ENCODE data around the gene ASNSD1.
A peak's percentile ranks its signal among the peaks of the same experiment; 100 is the strongest.
"Not testable (repeated sequence)": the region's sequence is repeated elsewhere in the genome, so short reads cannot be mapped to it uniquely, and the experiment has no call there.

Gene ASNSD1

DNA sequence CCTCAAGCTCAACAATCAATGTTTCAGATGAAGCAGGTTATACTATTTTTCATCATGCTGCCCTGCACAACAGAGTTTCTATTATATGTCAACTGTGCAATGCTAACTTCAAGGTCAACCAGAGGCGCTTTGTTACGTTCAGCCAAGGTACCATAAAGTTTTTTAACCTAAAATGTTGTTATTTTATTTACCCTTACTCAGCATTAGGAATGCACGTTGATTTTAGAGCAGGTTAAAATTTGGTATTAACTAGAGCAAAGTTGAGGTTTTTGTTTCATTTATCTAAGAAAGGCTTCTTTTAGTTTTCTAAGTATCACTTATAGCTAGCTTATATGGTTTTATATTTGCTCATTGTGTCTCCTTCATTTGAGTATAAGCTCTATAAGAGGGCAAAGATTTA lies 35.0 kb downstream of the ASNSD1 start:
- DNase-seq: no peak

DNA sequence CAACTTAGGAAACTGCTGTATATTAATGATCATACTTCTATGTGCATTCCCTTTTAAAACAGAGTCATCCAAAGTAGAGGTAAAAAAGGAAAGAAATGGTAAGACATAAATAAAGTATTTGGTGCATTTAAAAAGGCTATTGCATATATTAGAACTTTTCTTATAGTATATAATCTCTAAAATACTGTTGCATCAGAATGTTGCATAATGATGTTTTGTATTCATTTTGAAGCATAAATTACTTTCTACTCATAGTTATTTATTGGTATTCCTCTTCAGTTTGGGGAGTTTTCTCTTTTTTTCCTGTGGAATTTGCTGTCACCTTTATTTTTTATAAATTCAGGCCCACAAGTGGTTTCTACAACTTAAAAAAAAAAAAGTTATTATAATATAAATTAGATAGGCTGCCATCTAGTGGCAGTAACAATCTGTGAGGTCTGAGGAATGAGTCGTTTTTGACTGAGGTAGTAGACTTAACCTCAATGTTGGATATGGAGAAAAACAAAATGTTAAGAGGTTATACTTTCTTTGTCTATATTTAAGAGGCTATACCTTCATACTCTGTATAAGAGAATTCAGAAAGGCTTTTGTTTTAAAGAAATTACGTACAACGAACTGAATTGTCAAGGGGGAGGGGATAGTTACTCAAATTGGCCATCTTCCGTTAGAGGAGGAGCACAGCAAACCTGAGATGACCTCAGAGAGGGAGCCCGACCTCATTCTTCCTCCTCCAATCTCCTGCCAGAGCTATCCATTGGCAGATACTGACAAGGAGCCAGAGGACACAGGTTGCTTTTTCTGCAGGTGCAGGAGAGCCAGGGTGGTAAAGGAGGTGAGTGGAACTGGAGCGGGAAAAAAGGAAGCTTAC lies 37.0 kb downstream of the ASNSD1 start:
- peak; percentile 42 for DNase-seq

DNA sequence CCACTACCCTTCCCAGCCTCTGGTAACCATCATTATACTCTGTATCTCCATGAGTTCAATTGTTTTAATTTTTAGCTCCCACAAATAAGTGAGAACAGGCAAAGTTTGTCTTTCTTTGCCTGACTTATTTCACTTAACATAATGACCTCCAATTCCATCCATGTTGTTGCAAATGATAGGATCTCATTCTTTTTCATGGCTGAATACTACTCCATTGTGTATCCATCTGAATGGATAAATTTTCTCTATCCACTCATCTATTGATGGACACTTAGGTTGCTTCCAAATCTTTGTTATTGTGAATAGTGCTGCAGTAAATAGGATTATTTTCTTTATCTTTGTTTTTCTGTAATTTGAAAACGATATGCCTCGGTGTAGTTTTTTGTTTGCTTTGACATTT lies 39.4 kb downstream of the ASNSD1 start:
- DNase-seq: no peak

DNA sequence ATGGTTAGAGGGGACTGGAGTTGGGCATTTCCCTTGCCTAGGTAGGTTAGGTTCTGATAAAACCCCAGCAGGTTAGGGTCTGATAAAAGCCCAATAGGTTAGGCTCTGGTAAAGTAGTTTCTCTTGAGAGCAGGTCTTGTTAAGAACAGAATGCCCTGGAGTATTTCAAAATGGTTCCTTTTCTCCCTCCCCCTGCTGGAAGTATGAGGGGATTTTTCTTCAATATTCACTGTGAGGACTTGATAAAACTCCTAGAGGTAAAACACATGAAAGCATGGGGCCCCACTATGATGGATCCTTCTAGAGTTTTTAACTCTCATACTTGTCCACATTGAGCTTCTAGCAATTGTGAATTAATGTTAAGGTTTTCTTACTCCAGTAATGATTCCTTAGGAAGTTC lies 40.8 kb downstream of the ASNSD1 start:
- DNase-seq: no peak

DNA sequence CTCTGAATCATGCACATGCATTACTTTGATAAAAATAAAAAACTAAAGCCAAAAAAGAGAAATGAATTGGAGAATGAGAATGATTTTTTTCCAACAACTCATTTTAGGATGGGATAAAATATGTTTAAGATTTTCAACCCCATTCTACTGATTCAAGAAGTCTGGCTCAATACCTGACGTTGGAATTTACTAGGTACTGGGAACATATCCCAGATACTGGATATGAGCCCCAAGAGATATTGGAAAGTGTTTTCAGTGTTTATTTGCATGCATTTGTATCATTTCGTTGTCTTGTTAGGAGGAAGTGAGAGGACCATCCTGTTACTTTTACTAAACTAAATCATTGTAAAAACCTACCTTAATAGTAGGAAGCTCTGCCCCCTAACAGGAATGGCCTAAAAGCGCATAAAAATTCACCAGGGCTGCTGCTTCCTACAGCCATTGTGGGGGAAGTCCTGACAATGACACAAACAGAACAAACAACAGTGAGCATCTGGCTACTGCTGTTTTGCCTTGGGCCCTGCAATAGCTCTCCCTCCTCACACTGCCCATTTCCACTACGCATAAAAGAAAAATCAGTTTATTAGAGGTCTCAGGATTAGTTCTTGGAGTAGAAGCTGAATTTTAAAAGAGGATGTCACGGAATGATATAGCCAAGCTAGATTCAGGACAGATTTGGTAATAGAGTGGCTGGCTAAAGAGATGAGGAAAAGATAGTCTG lies 48.4 kb downstream of the ASNSD1 start:
- no peak for DNase-seq

DNA sequence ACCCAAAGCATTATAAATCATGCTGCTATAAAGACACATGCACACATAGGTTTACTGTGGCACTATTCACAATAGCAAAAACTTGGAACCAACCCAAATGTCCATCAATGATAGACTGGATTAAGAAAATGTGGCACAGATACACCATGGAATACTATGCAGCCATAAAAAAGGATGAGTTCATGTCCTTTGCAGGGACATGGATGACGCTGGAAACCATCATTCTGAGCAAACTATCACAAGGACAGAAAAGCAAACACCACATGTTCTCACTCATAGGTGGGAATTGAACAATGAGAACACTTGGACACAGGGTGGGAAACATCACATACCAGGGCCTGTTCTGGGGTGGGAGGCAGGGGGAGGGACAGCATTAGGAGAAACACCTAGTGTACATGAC lies 56.3 kb downstream of the ASNSD1 start:
- DNase-seq: not testable (repeated sequence)

DNA sequence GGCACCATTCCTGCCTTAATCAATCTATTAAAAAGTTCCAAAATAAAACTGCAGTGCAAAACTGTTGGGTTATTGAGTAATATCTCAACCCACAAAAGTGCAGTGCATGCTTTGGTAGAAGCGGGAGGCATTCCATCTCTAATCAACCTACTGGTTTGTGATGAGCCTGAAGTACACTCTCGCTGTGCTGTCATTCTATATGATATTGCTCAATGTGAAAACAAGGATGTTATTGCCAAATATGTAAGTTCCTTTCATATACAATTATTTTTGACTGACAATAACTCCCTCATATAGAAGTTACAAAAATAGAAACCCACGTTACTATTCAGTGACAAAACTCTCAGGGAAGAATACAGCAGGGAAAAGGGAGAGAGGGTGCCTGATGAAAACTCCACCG lies 58.3 kb downstream of the ASNSD1 start:
- no peak for DNase-seq
